ENCODE data around the gene PSD2.

Gene PSD2

GRCh38 chr5:139884734-139885133, 89.1 kb downstream of the PSD2 start:
- no peak for DNase-seq

- DNase-seq, result no peak
These were observed 89.7 kb downstream of the PSD2 start for GRCh38 chr5:139885172-139885856.

GRCh38 chr5:139885857-139886208, 90.2 kb downstream of the PSD2 start:
- no peak for DNase-seq

GRCh38 chr5:139886213-139886612, 90.6 kb downstream of the PSD2 start:
- DNase-seq, result no peak

- DNase-seq, result no peak
These were observed 92.8 kb downstream of the PSD2 start for GRCh38 chr5:139888370-139888769.

- no peak for DNase-seq
These were observed 93.8 kb downstream of the PSD2 start for GRCh38 chr5:139889410-139889809.

- no peak for DNase-seq
These were observed 98.3 kb downstream of the PSD2 start for GRCh38 chr5:139893873-139894272.
